Measurements from ENCODE around the gene CIROP. TPM values are rescaled to one million over a fixed set of nuclear protein-coding genes. Genes with fewer than 3 reads are reported as not detected.

CIROP gene
- total and polyA plus RNA-seq, 2 donors (not counting 1 experiment from before 2014, with no cell fraction given) = not detected

DNA sequence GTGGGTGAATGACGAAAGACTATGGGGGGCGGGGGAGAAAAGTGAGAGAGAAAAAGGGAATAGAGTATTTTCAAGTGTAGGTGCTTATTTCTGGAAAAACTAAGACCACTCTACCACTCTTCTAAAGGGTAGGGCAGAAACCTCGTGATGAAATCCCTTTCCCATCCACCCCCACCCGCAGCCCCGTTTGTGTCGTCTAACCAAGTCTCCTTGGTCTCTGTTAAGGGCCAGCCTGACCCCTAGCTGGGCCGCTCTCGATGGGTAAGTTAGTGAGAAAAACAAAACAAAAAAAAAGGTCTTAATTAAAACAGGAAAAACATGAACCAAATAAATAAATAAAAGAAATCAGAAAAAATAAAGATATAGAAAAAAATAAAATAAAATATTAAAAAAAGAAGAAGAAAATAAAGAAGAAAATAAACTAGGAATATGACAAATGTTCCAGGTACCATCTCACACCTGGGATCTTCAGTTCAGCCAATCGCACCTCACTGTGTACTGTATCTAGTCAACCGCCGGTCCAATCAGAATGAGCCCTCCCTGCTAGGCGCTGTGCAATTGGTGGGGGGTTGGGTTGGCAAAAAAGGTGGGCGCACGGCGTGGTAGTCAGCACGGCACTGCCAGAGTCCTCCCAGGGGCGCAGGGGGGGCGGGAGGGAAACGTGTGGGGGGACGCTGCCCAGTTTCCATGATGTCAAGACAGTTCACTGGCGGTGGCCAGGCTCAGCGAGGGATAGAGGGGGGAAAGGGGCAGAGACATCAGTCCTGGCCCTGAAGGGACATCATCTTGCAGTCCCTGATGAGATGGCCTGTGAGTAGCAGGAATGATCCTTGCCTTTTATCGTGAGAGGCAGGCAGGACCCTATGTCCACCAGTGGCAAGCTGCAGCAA is 37.7 kb downstream of the CIROP start:
- WGBS (ENCODE audit: insufficient coverage) = 100% methylated on average over 12 of the region's 23 CpGs
- Histone ChIP-seq H2AFZ (ENCODE audit: insufficient read depth, low read depth, low read length, poor library complexity, severe bottlenecking) (no peak overlapping the region), H3K4me3 (ENCODE audit: control extremely low read depth in 1 of 5, extremely low read depth in 1 of 5, insufficient read depth in 1 of 5, low read depth in 2 of 5, low read length in 4 of 5) (no peak overlapping the region), H3K4me2 (replicated peaks; ENCODE audit: low read depth, low read length, poor library complexity, severe bottlenecking) (no peak overlapping the region), H3K4me1 (ENCODE audit: control insufficient read depth in 2 of 2, insufficient read depth in 2 of 2, low read length in 2 of 2) (peaks cover 20 to 39% of the 10 kb centered on the region in 2 donors), H3K9me3 (ENCODE audit: control extremely low read depth in 1 of 3, control insufficient read depth in 2 of 3, insufficient read depth in 1 of 3, low read length in 2 of 3) (no peaks in the 10 kb centered on the region), H3K36me3 (replicated peaks in 1 of 2; ENCODE audit: control extremely low read depth in 1 of 2, control insufficient read depth in 1 of 2, extremely low read depth in 1 of 2, insufficient read depth in 2 of 2, low read length in 1 of 2) (peaks cover 8 to 73% of the 10 kb centered on the region in 2 experiments), H3K9ac (ENCODE audit: low read length) (no peak overlapping the region), H3K27me3 (replicated peaks in 1 of 4; ENCODE audit: control extremely low read depth in 1 of 4, control insufficient read depth in 3 of 4, insufficient read depth in 4 of 4, low read length in 3 of 4) (no peaks in the 10 kb centered on the region), H3K27ac (ENCODE audit: low read length in 2 of 2) (no peak overlapping the region), H4K20me1 (ENCODE audit: control insufficient read depth, insufficient read depth, low read length, poor library complexity, severe bottlenecking) (peaks cover 64% of the 10 kb centered on the region), H3K79me2 (ENCODE audit: control insufficient read depth, insufficient read depth, low read length) (peaks cover 49% of the 10 kb centered on the region)
- ChIA-PET CTCF (interaction anchor here (1.9 to 19.1 kb wide), 4 partner anchors 11 to 81 kb away, joined by 5 to 1134 read pairs (median 23); partner anchors contain the start of gene AJUBA), POLR2A (no interaction called here)
- H3K4me1 Mint-ChIP-seq = peaks cover 32% of the 10 kb centered on the region
- intact Hi-C loops (cut with micrococcal nuclease) = no loop called here
- DNase-seq (no peak), ATAC-seq (ENCODE audit: low read depth) (no peak)
- H3K27me3 Mint-ChIP-seq = no peaks in the 10 kb centered on the region
- H3K27ac Mint-ChIP-seq = no peak overlapping the region
- no peak overlapping the region for H3K4me3 Mint-ChIP-seq
- H3K9me3 Mint-ChIP-seq (ENCODE audit: insufficient read depth) = no peaks in the 10 kb centered on the region
- TF ChIP-seq, protein P1, sequence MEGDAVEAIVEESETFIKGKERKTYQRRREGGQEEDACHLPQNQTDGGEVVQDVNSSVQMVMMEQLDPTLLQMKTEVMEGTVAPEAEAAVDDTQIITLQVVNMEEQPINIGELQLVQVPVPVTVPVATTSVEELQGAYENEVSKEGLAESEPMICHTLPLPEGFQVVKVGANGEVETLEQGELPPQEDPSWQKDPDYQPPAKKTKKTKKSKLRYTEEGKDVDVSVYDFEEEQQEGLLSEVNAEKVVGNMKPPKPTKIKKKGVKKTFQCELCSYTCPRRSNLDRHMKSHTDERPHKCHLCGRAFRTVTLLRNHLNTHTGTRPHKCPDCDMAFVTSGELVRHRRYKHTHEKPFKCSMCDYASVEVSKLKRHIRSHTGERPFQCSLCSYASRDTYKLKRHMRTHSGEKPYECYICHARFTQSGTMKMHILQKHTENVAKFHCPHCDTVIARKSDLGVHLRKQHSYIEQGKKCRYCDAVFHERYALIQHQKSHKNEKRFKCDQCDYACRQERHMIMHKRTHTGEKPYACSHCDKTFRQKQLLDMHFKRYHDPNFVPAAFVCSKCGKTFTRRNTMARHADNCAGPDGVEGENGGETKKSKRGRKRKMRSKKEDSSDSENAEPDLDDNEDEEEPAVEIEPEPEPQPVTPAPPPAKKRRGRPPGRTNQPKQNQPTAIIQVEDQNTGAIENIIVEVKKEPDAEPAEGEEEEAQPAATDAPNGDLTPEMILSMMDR (IDR thresholded peaks at IDR 0.05) = no peak
- TF ChIP-seq EZH2 (IDR thresholded peaks at IDR 0.05; ENCODE audit: borderline replicate concordance, insufficient read depth, low read depth, low read length, poor library complexity, severe bottlenecking) = no peak

DNA sequence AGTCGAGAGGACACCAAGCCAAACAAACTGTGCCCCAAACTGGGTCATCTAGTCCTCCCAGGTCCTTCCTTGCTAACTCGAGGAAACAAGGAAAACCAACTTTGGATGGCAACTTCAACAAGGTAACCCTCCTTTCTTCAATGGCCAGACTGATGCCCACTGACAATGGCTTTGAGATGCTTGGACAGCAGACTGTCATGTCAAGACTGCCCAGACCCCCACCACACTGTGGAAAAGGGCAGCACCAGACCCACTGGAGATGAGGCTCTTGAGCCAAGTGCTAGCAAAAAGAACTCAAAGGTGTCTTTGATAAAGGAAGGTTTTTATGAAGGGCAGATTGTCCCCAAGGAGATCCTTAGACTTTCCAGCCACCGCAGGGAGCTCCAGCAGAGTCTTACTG is 38.4 kb downstream of the CIROP start:
- Mint-ChIP-seq H3K27me3 (no peaks in the 10 kb centered on the region), H3K27ac (no peak overlapping the region), H3K4me3 (no peak overlapping the region), H3K9me3 (ENCODE audit: insufficient read depth) (no peaks in the 10 kb centered on the region), H3K4me1 (peaks cover 25% of the 10 kb centered on the region)
- H3K27ac ChIP-seq (ENCODE audit: low read length in 2 of 2) = no peak overlapping the region
- H4K20me1 ChIP-seq (ENCODE audit: control insufficient read depth, insufficient read depth, low read length, poor library complexity, severe bottlenecking) = peaks cover 66% of the 10 kb centered on the region
- no peak for DNase-seq
- no peak overlapping the region for H2AFZ ChIP-seq (ENCODE audit: insufficient read depth, low read depth, low read length, poor library complexity, severe bottlenecking)
- 97% methylated on average over 3 of the region's 3 CpGs for WGBS (ENCODE audit: insufficient coverage)
- TF ChIP-seq EZH2 (IDR thresholded peaks at IDR 0.05; ENCODE audit: borderline replicate concordance, insufficient read depth, low read depth, low read length, poor library complexity, severe bottlenecking) = no peak
- TF ChIP-seq, protein P1 (IDR thresholded peaks at IDR 0.05) = no peak
- no peak for ATAC-seq (ENCODE audit: low read depth)
- no peaks in the 10 kb centered on the region for H3K27me3 ChIP-seq (replicated peaks in 1 of 4; ENCODE audit: control extremely low read depth in 1 of 4, control insufficient read depth in 3 of 4, insufficient read depth in 4 of 4, low read length in 3 of 4)
- H3K4me2 ChIP-seq (replicated peaks; ENCODE audit: low read depth, low read length, poor library complexity, severe bottlenecking) = no peak overlapping the region
- H3K36me3 ChIP-seq (replicated peaks in 1 of 2; ENCODE audit: control extremely low read depth in 1 of 2, control insufficient read depth in 1 of 2, extremely low read depth in 1 of 2, insufficient read depth in 2 of 2, low read length in 1 of 2) = peaks cover 8 to 79% of the 10 kb centered on the region in 2 experiments
- intact Hi-C loops (cut with micrococcal nuclease) = no loop called here
- POLR2A ChIA-PET = no interaction called here
- peaks cover 13 to 32% of the 10 kb centered on the region in 2 donors for H3K4me1 ChIP-seq (ENCODE audit: control insufficient read depth in 2 of 2, insufficient read depth in 2 of 2, low read length in 2 of 2)
- no peaks in the 10 kb centered on the region for H3K9me3 ChIP-seq (ENCODE audit: control extremely low read depth in 1 of 3, control insufficient read depth in 2 of 3, insufficient read depth in 1 of 3, low read length in 2 of 3)
- peaks cover 42% of the 10 kb centered on the region for H3K79me2 ChIP-seq (ENCODE audit: control insufficient read depth, insufficient read depth, low read length)
- no peak overlapping the region for H3K9ac ChIP-seq (ENCODE audit: low read length)
- CTCF ChIA-PET = interaction anchor here (0.6 to 19.1 kb wide), 3 partner anchors 9 to 125 kb away, joined by 3 to 1134 read pairs (median 3); partner anchors contain the start of gene AJUBA
- no peak overlapping the region for H3K4me3 ChIP-seq (ENCODE audit: control extremely low read depth in 1 of 5, extremely low read depth in 1 of 5, insufficient read depth in 1 of 5, low read depth in 2 of 5, low read length in 4 of 5)
